ENCODE results near the gene RBM27. TPM values are rescaled to one million over a fixed set of nuclear protein-coding genes. Genes with fewer than 3 reads are reported as not detected.

The RBM27 gene
- total RNA-seq, 1 donor from 2014 or later, result 32.4 TPM

- Histone ChIP-seq H3K4me1 (no peaks in the 10 kb centered on the region), H3K9me3 (no peaks in the 10 kb centered on the region), H3K27ac (no peak overlapping the region), H3K36me3 (peaks cover 0 to 15% of the 10 kb centered on the region in 2 donors), H3K27me3 (no peaks in the 10 kb centered on the region), H3K4me3 (no peak overlapping the region)
- DNase-seq (ENCODE audit: extremely low spot score in 2 of 2), result no peak
- TF ChIP-seq POLR2A (IDR thresholded peaks at IDR 0.05) (no peak), POLR2AphosphoS5 (IDR thresholded peaks at IDR 0.05; ENCODE audit: insufficient read depth in 1 of 2, low read depth in 1 of 2) (no peak)
- intact Hi-C loops (cut with DNase I), result no loop called here
These were observed 45.2 kb downstream of the RBM27 start for GRCh38 chr5:146248561-146248960.

DNA sequence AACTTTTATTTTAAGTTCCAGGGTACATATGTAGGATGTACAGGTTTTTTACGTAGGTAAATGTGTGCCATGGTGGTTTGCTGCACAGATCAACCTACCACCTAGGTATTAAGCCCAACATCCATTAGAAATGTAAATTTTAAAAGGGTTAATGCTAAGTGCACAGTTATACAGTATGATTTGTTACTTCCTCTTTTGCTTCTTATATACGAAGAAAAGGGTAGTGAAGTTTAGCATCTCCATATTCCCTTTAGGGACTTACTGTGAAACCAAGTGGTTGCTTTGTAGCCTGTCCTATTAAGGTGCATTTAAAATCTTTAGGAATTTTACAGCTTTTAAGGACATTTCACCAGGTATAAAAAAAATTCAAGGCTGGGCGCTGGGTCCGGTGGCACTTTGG, 46.4 kb downstream of the RBM27 start:
- H3K36me3 ChIP-seq, result peaks cover 0 to 14% of the 10 kb centered on the region in 2 donors
- TF ChIP-seq POLR2AphosphoS5 (IDR thresholded peaks at IDR 0.05; ENCODE audit: insufficient read depth in 1 of 2, low read depth in 1 of 2), result no peak
- no peak for TF ChIP-seq POLR2A (IDR thresholded peaks at IDR 0.05)
- TF ChIP-seq, protein P1, sequence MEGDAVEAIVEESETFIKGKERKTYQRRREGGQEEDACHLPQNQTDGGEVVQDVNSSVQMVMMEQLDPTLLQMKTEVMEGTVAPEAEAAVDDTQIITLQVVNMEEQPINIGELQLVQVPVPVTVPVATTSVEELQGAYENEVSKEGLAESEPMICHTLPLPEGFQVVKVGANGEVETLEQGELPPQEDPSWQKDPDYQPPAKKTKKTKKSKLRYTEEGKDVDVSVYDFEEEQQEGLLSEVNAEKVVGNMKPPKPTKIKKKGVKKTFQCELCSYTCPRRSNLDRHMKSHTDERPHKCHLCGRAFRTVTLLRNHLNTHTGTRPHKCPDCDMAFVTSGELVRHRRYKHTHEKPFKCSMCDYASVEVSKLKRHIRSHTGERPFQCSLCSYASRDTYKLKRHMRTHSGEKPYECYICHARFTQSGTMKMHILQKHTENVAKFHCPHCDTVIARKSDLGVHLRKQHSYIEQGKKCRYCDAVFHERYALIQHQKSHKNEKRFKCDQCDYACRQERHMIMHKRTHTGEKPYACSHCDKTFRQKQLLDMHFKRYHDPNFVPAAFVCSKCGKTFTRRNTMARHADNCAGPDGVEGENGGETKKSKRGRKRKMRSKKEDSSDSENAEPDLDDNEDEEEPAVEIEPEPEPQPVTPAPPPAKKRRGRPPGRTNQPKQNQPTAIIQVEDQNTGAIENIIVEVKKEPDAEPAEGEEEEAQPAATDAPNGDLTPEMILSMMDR (IDR thresholded peaks at IDR 0.05), result no peak
- no peak for DNase-seq (ENCODE audit: extremely low spot score in 2 of 2)
- H3K4me3 ChIP-seq, result no peak overlapping the region
- intact Hi-C loops (cut with DNase I), result no loop called here
- no peaks in the 10 kb centered on the region for H3K9me3 ChIP-seq
- H3K27ac ChIP-seq, result no peak overlapping the region
- H3K4me1 ChIP-seq, result no peaks in the 10 kb centered on the region
- H3K27me3 ChIP-seq, result no peaks in the 10 kb centered on the region

Small RNAs within 50 kb of the gene (small RNA-seq; reads per million reads assigned to genes)
- gene RNU7-180P, result not detected

Other genes starting within 250 kb of the RBM27 start
- gene PLAC8L1, start 98.0 kb upstream of the RBM27 start, total RNA-seq, result not detected
- 64.8 TPM for gene LARS1, start 21.0 kb upstream of the RBM27 start, total RNA-seq
- not detected for gene POU4F3, start 135.2 kb downstream of the RBM27 start, total RNA-seq
- gene TCERG1, start 243.7 kb downstream of the RBM27 start, total RNA-seq, result 75.4 TPM